Neural cell (in vitro differentiated cells): Measurements from ENCODE around the gene FAM187B.

Experiments
- EP300 ChIP-seq: fragments of 450-650 bp; conservative IDR thresholded peaks from 2 replicates; pipeline ENCODE4 v1.6.1; 2014; ENCODE audit warnings: antibody characterized with exemption, mild to moderate bottlenecking, moderate library complexity; ENCODE audit not compliant: poor library complexity, severe bottlenecking
- EZH2 ChIP-seq: fragments of 200-600, 300-800 bp; shearing (Covaris generic), sonication (generic); IDR thresholded peaks from 2 replicates; pipeline ENCODE4 v1.6.1; 2014; ENCODE audit warnings: antibody characterized with exemption, low read length, borderline replicate concordance, mild to moderate bottlenecking; ENCODE audit not compliant: insufficient read depth, poor library complexity, severe bottlenecking
- MXI1 ChIP-seq: fragments of 450-650 bp; conservative IDR thresholded peaks from 2 replicates; pipeline ENCODE4 v1.6.1; 2014; ENCODE audit warnings: antibody characterized with exemption, mild to moderate bottlenecking; ENCODE audit not compliant: poor library complexity, severe bottlenecking
- POLR2AphosphoS5 ChIP-seq: IDR thresholded peaks from 2 replicates; pipeline ENCODE4 v1.6.1; 2012
- RAD21 ChIP-seq: fragments of 450-650 bp; conservative IDR thresholded peaks from 2 replicates; pipeline ENCODE4 v1.6.1; 2014; ENCODE audit warnings: antibody characterized with exemption, mild to moderate bottlenecking, moderate library complexity
- SMC3 ChIP-seq: fragments of 450-650 bp; conservative IDR thresholded peaks from 2 replicates; pipeline ENCODE4 v1.6.1; 2014; ENCODE audit warnings: antibody characterized with exemption, mild to moderate bottlenecking, moderate library complexity; ENCODE audit not compliant: poor library complexity
- TAF1 ChIP-seq: IDR thresholded peaks from 2 replicates; pipeline ENCODE4 v1.6.1; 2012; ENCODE audit warnings: low read depth
- TF ChIP-seq, protein P1 (sequence below): fragments of 450-650 bp; IDR thresholded peaks from 2 replicates; pipeline ENCODE4 v1.5.1; 2014; ENCODE audit warnings: antibody characterized with exemption, mild to moderate bottlenecking, moderate library complexity; ENCODE audit not compliant: poor library complexity, severe bottlenecking
- TF ChIP-seq, protein P2 (sequence below): IDR thresholded peaks from 2 replicates; pipeline ENCODE4 v1.6.1; 2012; ENCODE audit warnings: borderline replicate concordance

DNA sequence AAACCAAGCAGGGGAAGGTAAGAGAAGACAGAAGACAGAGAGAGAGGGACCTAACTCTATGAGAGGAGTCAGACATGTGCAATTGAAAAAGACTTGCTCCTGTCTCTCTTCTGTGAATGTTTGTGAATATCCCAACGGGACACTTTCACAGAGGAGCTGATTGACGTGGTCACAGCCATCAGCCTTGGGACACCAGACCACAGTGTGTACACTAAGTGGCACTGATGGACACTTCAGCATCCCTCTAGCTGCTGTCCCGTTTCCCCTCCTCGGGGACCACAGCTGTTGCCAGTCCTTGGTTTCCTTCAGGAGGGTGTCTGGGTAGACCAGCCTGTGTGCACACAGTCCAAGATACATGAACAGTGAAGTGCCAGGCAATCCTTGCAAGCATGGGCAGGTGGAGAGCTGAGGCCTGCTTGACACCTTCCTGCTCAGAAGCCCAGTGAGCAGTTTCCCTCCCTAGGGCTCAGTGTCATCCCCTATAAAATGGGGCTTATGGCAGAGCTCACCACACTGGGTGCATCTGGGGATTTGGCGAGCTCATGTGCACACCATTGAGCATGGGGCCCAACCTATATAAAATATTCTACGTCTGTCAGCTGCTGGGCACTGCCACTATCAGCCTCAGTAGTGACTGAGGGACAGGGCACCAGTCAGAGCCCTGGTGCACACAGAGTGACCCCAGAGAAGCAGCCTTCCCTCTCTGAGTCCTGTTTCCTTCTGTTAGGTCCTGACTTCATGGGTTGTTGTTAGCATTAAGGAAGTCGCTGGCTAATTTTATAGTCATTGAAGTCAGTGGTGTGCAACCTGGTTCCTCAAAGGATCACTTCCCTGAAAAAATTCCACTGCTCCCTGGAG, 36.0 kb upstream of the FAM187B start:
- TF ChIP-seq, protein P1, sequence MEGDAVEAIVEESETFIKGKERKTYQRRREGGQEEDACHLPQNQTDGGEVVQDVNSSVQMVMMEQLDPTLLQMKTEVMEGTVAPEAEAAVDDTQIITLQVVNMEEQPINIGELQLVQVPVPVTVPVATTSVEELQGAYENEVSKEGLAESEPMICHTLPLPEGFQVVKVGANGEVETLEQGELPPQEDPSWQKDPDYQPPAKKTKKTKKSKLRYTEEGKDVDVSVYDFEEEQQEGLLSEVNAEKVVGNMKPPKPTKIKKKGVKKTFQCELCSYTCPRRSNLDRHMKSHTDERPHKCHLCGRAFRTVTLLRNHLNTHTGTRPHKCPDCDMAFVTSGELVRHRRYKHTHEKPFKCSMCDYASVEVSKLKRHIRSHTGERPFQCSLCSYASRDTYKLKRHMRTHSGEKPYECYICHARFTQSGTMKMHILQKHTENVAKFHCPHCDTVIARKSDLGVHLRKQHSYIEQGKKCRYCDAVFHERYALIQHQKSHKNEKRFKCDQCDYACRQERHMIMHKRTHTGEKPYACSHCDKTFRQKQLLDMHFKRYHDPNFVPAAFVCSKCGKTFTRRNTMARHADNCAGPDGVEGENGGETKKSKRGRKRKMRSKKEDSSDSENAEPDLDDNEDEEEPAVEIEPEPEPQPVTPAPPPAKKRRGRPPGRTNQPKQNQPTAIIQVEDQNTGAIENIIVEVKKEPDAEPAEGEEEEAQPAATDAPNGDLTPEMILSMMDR, result no peak
- no peak for TF ChIP-seq POLR2AphosphoS5
- no peak for TF ChIP-seq EZH2
- no peak for TF ChIP-seq MXI1
- no peak for TF ChIP-seq EP300
- TF ChIP-seq, protein P2, sequence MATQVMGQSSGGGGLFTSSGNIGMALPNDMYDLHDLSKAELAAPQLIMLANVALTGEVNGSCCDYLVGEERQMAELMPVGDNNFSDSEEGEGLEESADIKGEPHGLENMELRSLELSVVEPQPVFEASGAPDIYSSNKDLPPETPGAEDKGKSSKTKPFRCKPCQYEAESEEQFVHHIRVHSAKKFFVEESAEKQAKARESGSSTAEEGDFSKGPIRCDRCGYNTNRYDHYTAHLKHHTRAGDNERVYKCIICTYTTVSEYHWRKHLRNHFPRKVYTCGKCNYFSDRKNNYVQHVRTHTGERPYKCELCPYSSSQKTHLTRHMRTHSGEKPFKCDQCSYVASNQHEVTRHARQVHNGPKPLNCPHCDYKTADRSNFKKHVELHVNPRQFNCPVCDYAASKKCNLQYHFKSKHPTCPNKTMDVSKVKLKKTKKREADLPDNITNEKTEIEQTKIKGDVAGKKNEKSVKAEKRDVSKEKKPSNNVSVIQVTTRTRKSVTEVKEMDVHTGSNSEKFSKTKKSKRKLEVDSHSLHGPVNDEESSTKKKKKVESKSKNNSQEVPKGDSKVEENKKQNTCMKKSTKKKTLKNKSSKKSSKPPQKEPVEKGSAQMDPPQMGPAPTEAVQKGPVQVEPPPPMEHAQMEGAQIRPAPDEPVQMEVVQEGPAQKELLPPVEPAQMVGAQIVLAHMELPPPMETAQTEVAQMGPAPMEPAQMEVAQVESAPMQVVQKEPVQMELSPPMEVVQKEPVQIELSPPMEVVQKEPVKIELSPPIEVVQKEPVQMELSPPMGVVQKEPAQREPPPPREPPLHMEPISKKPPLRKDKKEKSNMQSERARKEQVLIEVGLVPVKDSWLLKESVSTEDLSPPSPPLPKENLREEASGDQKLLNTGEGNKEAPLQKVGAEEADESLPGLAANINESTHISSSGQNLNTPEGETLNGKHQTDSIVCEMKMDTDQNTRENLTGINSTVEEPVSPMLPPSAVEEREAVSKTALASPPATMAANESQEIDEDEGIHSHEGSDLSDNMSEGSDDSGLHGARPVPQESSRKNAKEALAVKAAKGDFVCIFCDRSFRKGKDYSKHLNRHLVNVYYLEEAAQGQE, result no peak
- TF ChIP-seq TAF1, result no peak
- no peak for TF ChIP-seq SMC3
- TF ChIP-seq RAD21, result no peak
